HCT116 (cell line): ENCODE measurements around the gene RPS15A. TPM values are rescaled to one million over a fixed set of nuclear protein-coding genes. Genes with fewer than 3 reads are reported as not detected.
"Not testable (repeated sequence)": the region's sequence is repeated elsewhere in the genome, so short reads cannot be mapped to it uniquely, and the experiment has no call there.

ENCODE experiments used
- ATAC-seq: fragments of 200-7000 bp; cut with Tn5 transposase; 2 replicates; pipeline ENCODE4 v1.9.1; 2020; ENCODE audit warnings: mild to moderate bottlenecking, moderate library complexity
- BruUV-seq: library from RNA; stranded (reverse); fragments of 400-500 nt; replicated peaks from 2 replicates; lab custom pipeline; 2021; lab: Mats Ljungman, UMichigan
- CTCF ChIA-PET: fragments of 300-600 bp; sonication (Branson Sonifier 250); formaldehyde crosslinking; loops from one replicate; lab custom pipeline; 2021; ENCODE audit warnings: antibody characterized with exemption; lab: Charles Lee
- POLR2A ChIA-PET: fragments of 300-600, 350-600 bp; sonication (Branson Sonifier 250); formaldehyde crosslinking; loops from one replicate; lab custom pipeline; 2021; ENCODE audit warnings: antibody characterized with exemption; lab: Charles Lee
- RAD21 ChIA-PET, 2 experiments: fragments of 300-600 bp; sonication (Branson Sonifier 250); formaldehyde crosslinking; loops; one replicate each; lab custom pipeline; 2023; ENCODE audit warnings: low total read pairs in 2 of 2; ENCODE audit not compliant: uncharacterized antibody in 2 of 2, unreplicated experiment in 2 of 2, low non-redundant PET in 1 of 2; lab: Charles Lee
- DNase-seq: peaks from one replicate; pipeline ENCODE4 v3.0.0-alpha.2; 2010; ENCODE audit warnings: low read depth, low spot score
- H2AFZ ChIP-seq: fragments of 200-600 bp; shearing (Covaris generic), sonication (generic); 2 replicates; pipeline ENCODE4 v1.6.1; 2017; ENCODE audit warnings: low read depth, mixed run types, mixed read lengths, antibody characterized with exemption, low read length; ENCODE audit not compliant: poor library complexity, severe bottlenecking
- H3K27ac ChIP-seq: 2 replicates; pipeline ENCODE4 v1.5.1; 2012; ENCODE audit warnings: low read depth, low read length
- H3K27me3 ChIP-seq: fragments of 200-600 bp; sonication (generic); 2 replicates; pipeline ENCODE4 v1.6.1; 2016; ENCODE audit warnings: mixed run types, low read length, mixed read lengths; ENCODE audit not compliant: insufficient read depth
- H3K36me3 ChIP-seq, 2 experiments: fragments of 200-500 bp in 1 of 2; fragments of 200-600 bp in 1 of 2; sonication (Bioruptor generic) in 1 of 2; sonication (generic) in 1 of 2; 2 replicates each; pipeline versions ENCODE4 v1.5.1 to v1.6.1; 2014 to 2016; ENCODE audit warnings: low read length in 2 of 2, inconsistent platforms in 1 of 2, mixed read lengths in 1 of 2, mixed run types in 1 of 2; ENCODE audit not compliant: insufficient read depth in 2 of 2, control insufficient read depth in 1 of 2
- H3K4me1 ChIP-seq, 2 experiments: fragments of 200-600 bp in 1 of 2; sonication (generic) in 1 of 2; 2 replicates each; pipeline versions ENCODE4 v1.5.1 to v1.6.1; 2012 to 2017; ENCODE audit warnings: low read length in 2 of 2, inconsistent platforms in 1 of 2, mild to moderate bottlenecking in 1 of 2, mixed read lengths in 1 of 2, mixed run types in 1 of 2, moderate library complexity in 1 of 2; ENCODE audit not compliant: insufficient read depth in 2 of 2, control insufficient read depth in 1 of 2
- H3K4me2 ChIP-seq: fragments of 200-600 bp; sonication (generic); 2 replicates; pipeline ENCODE4 v1.6.1; 2017; ENCODE audit warnings: mixed run types, low read length, mixed read lengths
- H3K4me3 ChIP-seq, 2 experiments: fragments of 200-600 bp in 1 of 2; sonication (generic) in 1 of 2; replicated peaks in 1 of 2; 2 replicates each; pipeline ENCODE4 v1.5.1; 2011 to 2016; ENCODE audit warnings: low read length in 2 of 2, control low read depth in 1 of 2, low read depth in 1 of 2, mild to moderate bottlenecking in 1 of 2, mixed read lengths in 1 of 2, mixed run types in 1 of 2
- H3K79me2 ChIP-seq: fragments of 200-600 bp; sonication (generic); 2 replicates; pipeline ENCODE4 v1.6.1; 2017; ENCODE audit warnings: mild to moderate bottlenecking, mixed run types, low read length, moderate library complexity, mixed read lengths; ENCODE audit not compliant: insufficient read depth
- H3K9ac ChIP-seq: fragments of 200-600 bp; sonication (generic); 2 replicates; pipeline ENCODE4 v1.6.1; 2016; ENCODE audit warnings: low read length, mixed read lengths
- H3K9me2 ChIP-seq: fragments of 200-600 bp; sonication (generic), shearing (Covaris generic); 2 replicates; pipeline ENCODE4 v1.6.1; 2017; ENCODE audit warnings: mixed run types, mild to moderate bottlenecking, moderate library complexity; ENCODE audit not compliant: insufficient read depth
- H3K9me3 ChIP-seq, 2 experiments: fragments of 200-500 bp in 1 of 2; fragments of 200-600 bp in 1 of 2; sonication (Bioruptor generic) in 1 of 2; sonication (generic) in 1 of 2; 2 replicates each; pipeline ENCODE4 v1.6.1; 2014 to 2017; ENCODE audit warnings: low read length in 2 of 2, mixed read lengths in 2 of 2, inconsistent platforms in 1 of 2, low read depth in 1 of 2, mild to moderate bottlenecking in 1 of 2, mixed run types in 1 of 2, moderate library complexity in 1 of 2; ENCODE audit not compliant: control insufficient read depth in 1 of 2, insufficient read depth in 1 of 2
- H4K20me1 ChIP-seq: fragments of 200-600 bp; sonication (generic), shearing (Covaris generic); 2 replicates; pipeline ENCODE4 v1.6.1; 2017; ENCODE audit warnings: mixed run types, mild to moderate bottlenecking, moderate library complexity; ENCODE audit not compliant: insufficient read depth
- intact Hi-C: fragments of 100-400 bp; cut with micrococcal nuclease; formaldehyde crosslinking; loops from 2 replicates; pipeline ENCODE4 v1.10.0; 2022
- total RNA-seq: library from RNA; stranded (reverse); gene quantifications from one replicate; pipeline ENCODE4 v1.2.1, GENCODE V29; 2021; ENCODE audit not compliant: unreplicated experiment

Gene RPS15A
- total RNA-seq, 1 experiment from 2014 or later = 1,686 TPM

GRCh38 chr16:18767217-18767616 lies 22.9 kb downstream of the RPS15A start:
- H3K4me2 ChIP-seq, BruUV-seq, H4K20me1 ChIP-seq, CTCF ChIA-PET, H3K79me2 ChIP-seq, RAD21 ChIA-PET, H3K4me3 ChIP-seq, H2AFZ ChIP-seq, H3K9ac ChIP-seq, H3K27me3 ChIP-seq, DNase-seq, H3K9me2 ChIP-seq, ATAC-seq, POLR2A ChIA-PET, H3K36me3 ChIP-seq, intact Hi-C loops, H3K4me1 ChIP-seq, H3K9me3 ChIP-seq, H3K27ac ChIP-seq: not testable (repeated sequence)

- H3K4me3 ChIP-seq, DNase-seq, H3K9ac ChIP-seq, H3K4me2 ChIP-seq, RAD21 ChIA-PET, intact Hi-C loops, POLR2A ChIA-PET, H4K20me1 ChIP-seq, H3K9me2 ChIP-seq, ATAC-seq, H3K9me3 ChIP-seq, H3K27ac ChIP-seq, BruUV-seq, H2AFZ ChIP-seq, H3K36me3 ChIP-seq, CTCF ChIA-PET, H3K27me3 ChIP-seq, H3K79me2 ChIP-seq, H3K4me1 ChIP-seq: not testable (repeated sequence)
Measured at GRCh38 chr16:18762713-18763112, 27.4 kb downstream of the RPS15A start.
